GM19324 (cell line): Measurements from ENCODE around the gene SORBS2.

Source experiments
- ATAC-seq: cut with Tn5 transposase; IDR thresholded peaks from one replicate; pipeline ENCODE4 v1.9.1; 2021; ENCODE audit warnings: mild to moderate bottlenecking, moderate library complexity; ENCODE audit not compliant: unreplicated experiment, low FRiP score

The SORBS2 gene

GRCh38 chr4:185778307-185778706, 33.7 kb downstream of the SORBS2 start:
- ATAC-seq = no peak

GRCh38 chr4:185775792-185776555, 36.0 kb downstream of the SORBS2 start:
- ATAC-seq = no peak

GRCh38 chr4:185774845-185775680, 36.9 kb downstream of the SORBS2 start:
- no peak for ATAC-seq

- no peak for ATAC-seq
Measured at GRCh38 chr4:185774131-185774653, 37.8 kb downstream of the SORBS2 start.

DNA sequence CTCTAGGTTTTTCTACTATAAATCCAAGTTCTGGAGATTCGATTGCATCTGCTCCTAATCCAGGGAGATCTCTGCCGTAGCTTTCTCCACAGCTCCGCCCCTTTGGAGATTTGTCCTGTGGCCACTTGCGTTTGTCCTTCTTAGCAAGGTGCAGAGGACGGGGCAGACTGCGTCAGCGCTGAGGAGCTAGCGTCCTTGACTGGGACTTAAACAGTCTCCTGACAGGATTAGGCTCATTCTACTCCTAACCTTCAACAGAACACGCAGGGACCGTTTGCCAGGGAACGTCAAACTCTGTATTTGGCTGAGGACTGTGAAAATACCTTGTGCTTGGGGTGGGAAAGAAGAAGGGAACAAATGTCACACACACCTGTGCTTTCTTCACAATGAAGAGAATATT, 38.6 kb downstream of the SORBS2 start:
- ATAC-seq = no peak

GRCh38 chr4:185772391-185773093, 39.5 kb downstream of the SORBS2 start:
- ATAC-seq = no peak

- no peak for ATAC-seq
Measured at GRCh38 chr4:185771711-185772390, 40.1 kb downstream of the SORBS2 start.

GRCh38 chr4:185767528-185767927, 44.5 kb downstream of the SORBS2 start:
- ATAC-seq = no peak

- ATAC-seq = no peak
Measured at GRCh38 chr4:185764876-185765275, 47.1 kb downstream of the SORBS2 start.

DNA sequence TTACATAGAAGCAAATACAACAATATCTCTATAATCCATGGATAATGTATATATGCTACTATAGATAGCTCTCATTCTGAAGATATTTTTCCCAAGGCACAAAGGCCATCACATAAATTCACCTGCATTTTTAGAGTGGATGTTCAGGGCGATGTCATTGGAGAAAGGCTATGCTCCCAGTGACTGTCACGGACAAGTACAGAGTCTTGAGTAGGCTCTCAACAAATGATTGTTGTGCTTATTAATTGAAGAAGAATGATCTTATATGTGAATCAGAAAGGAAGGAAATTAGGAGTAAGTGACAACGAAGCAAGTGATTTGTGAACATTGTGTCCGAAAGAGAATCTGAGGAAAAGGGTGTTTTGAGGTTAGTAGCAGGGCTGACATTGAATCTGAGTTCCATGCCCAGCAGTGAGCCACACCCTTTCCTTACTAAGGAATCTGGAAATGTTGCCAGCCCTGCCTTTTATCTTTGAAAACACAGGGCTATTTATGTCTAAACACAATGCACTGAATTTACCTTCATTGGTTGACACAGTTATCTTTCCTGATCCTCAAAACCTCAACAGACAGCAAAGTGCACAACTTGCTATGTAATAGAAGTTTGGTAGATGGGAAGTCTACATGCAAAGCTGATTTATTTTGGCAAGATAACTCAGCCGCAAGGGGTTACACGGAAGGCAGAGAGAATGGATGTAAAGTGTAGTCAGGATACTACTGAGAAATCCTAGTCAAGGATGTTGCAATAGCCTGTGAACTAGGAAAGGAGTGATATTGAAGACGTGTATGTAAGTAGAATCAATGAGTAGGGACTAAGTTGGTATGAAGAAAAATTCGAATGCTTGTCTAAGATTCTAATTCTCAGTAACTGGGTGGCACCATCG, 50.4 kb downstream of the SORBS2 start:
- no peak for ATAC-seq

- ATAC-seq = no peak
Measured at GRCh38 chr4:185758807-185759206, 53.2 kb downstream of the SORBS2 start.

DNA sequence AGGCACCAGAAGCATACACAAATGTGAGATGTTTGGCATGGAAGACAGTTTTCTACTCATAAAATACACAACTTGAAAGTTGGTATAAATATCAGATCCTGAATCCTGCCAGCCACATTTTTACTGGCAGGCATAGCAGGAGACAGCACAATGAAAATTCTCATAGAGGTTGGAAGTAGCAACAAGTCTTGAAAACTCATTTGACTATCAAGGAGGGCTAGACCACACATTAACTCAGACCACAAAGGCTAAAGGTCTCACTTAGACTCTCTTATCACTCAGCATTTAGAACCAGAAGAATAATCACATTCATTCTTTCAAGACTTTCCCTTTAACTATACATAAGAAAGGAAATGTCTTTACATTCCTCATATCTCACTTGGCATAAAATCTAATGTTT, 56.5 kb downstream of the SORBS2 start:
- ATAC-seq = no peak

GRCh38 chr4:185754961-185755360, 57.0 kb downstream of the SORBS2 start:
- no peak for ATAC-seq

DNA sequence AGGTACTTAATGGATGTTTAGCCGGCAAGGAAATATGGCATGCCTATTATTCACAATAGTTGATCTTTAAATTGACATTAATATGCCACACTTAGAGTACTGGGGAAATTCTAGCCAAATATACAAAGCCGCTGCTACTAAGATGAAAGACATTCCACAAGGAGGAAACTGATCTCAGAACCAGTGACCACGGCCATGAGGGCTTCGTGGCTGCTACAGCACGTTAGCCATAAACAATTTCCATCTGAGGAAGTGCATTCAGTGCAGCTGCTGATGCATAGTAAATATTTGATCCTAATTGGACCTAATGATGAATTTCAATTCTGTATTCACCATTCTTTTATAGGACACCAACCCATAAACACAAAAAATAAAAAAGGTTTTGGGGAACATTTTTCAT, 59.1 kb downstream of the SORBS2 start:
- ATAC-seq = no peak

DNA sequence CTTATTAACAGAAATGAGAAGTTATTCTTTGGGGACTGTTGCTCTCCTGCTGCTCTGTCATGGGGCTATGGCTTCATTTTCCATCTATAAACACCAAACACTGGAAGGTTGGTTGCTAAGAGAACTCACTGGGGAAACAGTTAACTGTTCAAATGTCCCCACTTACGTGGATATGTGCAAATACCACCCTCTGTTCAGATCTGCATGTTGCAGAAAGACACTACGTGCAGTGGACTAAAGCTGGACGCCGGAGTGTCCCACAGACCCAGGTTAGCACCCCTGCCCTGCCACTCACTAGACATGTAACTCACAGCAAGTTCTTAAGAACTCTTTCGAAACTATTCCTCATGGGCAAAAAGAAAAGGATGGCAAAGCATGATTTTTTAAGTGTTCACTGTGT, 62.1 kb downstream of the SORBS2 start:
- no peak for ATAC-seq

GRCh38 chr4:185748901-185749390, 63.0 kb downstream of the SORBS2 start:
- ATAC-seq = no peak

DNA sequence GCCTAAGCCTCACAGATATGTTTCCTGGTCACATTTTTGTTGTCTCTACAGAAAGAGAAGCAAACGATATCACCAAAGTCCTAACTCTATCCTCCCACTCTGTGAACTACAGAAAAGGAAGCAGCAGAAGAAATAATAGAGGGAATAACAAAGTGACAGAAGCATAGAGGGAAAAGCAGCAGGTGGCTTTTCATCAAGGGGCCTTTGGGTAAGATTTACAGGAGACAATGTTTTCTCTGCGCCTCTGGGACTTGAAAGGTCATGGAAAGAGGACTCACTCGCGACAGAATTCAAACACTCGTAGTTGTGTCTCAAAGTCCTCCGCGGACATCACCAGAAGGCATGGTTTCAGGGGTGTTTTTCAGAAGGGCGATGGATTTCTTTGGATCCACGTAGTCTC, 66.1 kb downstream of the SORBS2 start:
- ATAC-seq = no peak

DNA sequence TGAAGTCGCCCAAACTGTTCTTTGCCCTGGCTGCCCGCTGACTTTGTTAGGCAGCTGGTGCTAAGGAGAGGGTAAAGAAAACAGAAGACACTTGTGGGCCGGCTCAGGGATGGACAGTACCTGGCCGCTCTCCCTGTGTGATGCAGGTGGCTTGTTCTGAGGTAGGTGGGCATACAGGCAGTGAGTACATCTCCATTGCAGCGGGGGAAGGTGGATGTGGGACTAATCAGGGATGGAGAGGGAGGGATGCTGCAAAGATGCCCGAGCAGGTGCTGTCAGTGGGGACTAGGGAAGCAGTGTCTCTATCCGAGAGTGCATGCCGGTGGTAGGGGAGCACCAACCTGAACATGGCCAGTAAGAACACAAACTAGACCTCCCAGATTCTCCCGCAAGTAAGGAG, 67.0 kb downstream of the SORBS2 start:
- no peak for ATAC-seq

DNA sequence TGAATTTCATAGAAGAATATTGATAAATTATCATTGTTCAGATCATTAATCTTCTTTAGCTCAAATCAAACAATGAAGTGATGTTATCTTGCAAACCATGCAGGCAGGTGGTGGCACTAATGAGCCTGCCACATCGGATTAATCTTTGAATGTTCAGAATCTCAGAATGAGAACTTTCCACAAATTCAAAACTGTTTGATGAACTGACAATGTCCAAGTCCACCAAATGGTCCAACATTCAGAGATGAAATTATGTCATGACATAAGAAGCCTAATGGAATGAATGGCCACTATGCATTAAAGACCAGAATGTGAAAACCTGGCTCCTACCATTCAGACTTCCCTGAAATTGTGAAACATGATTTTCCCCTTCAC, 67.5 kb downstream of the SORBS2 start:
- ATAC-seq = no peak
